Type B pancreatic cell (in vitro differentiated cells): ENCODE results near the gene GRIA1. TPM values are rescaled to one million over a fixed set of nuclear protein-coding genes. Genes with fewer than 3 reads are reported as not detected.
"Not testable (repeated sequence)": the region's sequence is repeated elsewhere in the genome, so short reads cannot be mapped to it uniquely, and the experiment has no call there.

Source experiments
- DNase-seq: peaks from one replicate; pipeline ENCODE4 v3.0.0; 2021; ENCODE audit warnings: mixed read lengths; ENCODE audit not compliant: unreplicated experiment; ENCODE audit errors: extremely low spot score
- H3K27ac Mint-ChIP-seq: 2 replicates; pipeline ENCODE4 v1.8.0; 2021; ENCODE audit warnings: mild to moderate bottlenecking, mixed read lengths
- H3K27me3 Mint-ChIP-seq: 2 replicates; pipeline ENCODE4 v1.8.0; 2021; ENCODE audit warnings: mixed read lengths
- H3K36me3 Mint-ChIP-seq: 2 replicates; pipeline ENCODE4 v1.8.0; 2021; ENCODE audit warnings: mixed read lengths
- H3K4me1 Mint-ChIP-seq: one replicate; pipeline ENCODE4 v1.8.0; 2021; ENCODE audit warnings: mixed read lengths; ENCODE audit not compliant: unreplicated experiment
- H3K4me3 Mint-ChIP-seq: 2 replicates; pipeline ENCODE4 v1.8.0; 2021; ENCODE audit warnings: mild to moderate bottlenecking, mixed read lengths
- H3K9me3 Mint-ChIP-seq: 2 replicates; pipeline ENCODE4 v1.8.0; 2021; ENCODE audit warnings: mixed read lengths
- total RNA-seq: library from RNA; stranded (reverse); gene quantifications from 2 replicates; pipeline ENCODE4 v1.2.1, GENCODE V29; 2021; ENCODE audit warnings: low replicate concordance
- TF ChIP-seq, protein P1 (sequence below): fragments of 200-600 bp; sonication (generic); conservative IDR thresholded peaks from 2 replicates; pipeline ENCODE4 v1.5.0; 2021; ENCODE audit warnings: antibody characterized with exemption, mild to moderate bottlenecking

The GRIA1 gene
- total RNA-seq, 1 donor from 2014 or later: 18.0 TPM

GRCh38 chr5:153719324-153719723 lies 228.9 kb downstream of the GRIA1 start:
- TF ChIP-seq, protein P1, sequence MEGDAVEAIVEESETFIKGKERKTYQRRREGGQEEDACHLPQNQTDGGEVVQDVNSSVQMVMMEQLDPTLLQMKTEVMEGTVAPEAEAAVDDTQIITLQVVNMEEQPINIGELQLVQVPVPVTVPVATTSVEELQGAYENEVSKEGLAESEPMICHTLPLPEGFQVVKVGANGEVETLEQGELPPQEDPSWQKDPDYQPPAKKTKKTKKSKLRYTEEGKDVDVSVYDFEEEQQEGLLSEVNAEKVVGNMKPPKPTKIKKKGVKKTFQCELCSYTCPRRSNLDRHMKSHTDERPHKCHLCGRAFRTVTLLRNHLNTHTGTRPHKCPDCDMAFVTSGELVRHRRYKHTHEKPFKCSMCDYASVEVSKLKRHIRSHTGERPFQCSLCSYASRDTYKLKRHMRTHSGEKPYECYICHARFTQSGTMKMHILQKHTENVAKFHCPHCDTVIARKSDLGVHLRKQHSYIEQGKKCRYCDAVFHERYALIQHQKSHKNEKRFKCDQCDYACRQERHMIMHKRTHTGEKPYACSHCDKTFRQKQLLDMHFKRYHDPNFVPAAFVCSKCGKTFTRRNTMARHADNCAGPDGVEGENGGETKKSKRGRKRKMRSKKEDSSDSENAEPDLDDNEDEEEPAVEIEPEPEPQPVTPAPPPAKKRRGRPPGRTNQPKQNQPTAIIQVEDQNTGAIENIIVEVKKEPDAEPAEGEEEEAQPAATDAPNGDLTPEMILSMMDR: no peak
- H3K9me3 Mint-ChIP-seq: no peaks in the 10 kb centered on the region

GRCh38 chr5:153723022-153723610 lies 232.6 kb downstream of the GRIA1 start:
- H3K27ac Mint-ChIP-seq, H3K4me3 Mint-ChIP-seq, H3K4me1 Mint-ChIP-seq, H3K27me3 Mint-ChIP-seq, DNase-seq, H3K36me3 Mint-ChIP-seq, H3K9me3 Mint-ChIP-seq: not testable (repeated sequence)

More at GRCh38 chr5:153719324-153719723, 228.9 kb downstream of the GRIA1 start:
- no peak overlapping the region for H3K27ac Mint-ChIP-seq
- no peak for DNase-seq
- H3K36me3 Mint-ChIP-seq: no peaks in the 10 kb centered on the region
- H3K4me3 Mint-ChIP-seq: no peak overlapping the region
- no peaks in the 10 kb centered on the region for H3K27me3 Mint-ChIP-seq
- no peaks in the 10 kb centered on the region for H3K4me1 Mint-ChIP-seq

- peaks cover 4% of the 10 kb centered on the region for H3K4me1 Mint-ChIP-seq
- DNase-seq: no peak
- H3K27ac Mint-ChIP-seq: no peak overlapping the region
- H3K27me3 Mint-ChIP-seq: no peaks in the 10 kb centered on the region
- H3K9me3 Mint-ChIP-seq: no peaks in the 10 kb centered on the region
- TF ChIP-seq, protein P1: no peak
- H3K36me3 Mint-ChIP-seq: no peaks in the 10 kb centered on the region
- H3K4me3 Mint-ChIP-seq: no peak overlapping the region
Observed at GRCh38 chr5:153742060-153742459, 251.6 kb downstream of the GRIA1 start.

- no peaks in the 10 kb centered on the region for H3K9me3 Mint-ChIP-seq
- no peak overlapping the region for H3K27ac Mint-ChIP-seq
- no peak overlapping the region for H3K4me3 Mint-ChIP-seq
- TF ChIP-seq, protein P1: no peak
- peaks cover 6% of the 10 kb centered on the region for H3K36me3 Mint-ChIP-seq
- no peak for DNase-seq
- H3K4me1 Mint-ChIP-seq: peaks cover 4% of the 10 kb centered on the region
- peaks cover 8% of the 10 kb centered on the region for H3K27me3 Mint-ChIP-seq
Observed at GRCh38 chr5:153744751-153745150, 254.3 kb downstream of the GRIA1 start.

DNA sequence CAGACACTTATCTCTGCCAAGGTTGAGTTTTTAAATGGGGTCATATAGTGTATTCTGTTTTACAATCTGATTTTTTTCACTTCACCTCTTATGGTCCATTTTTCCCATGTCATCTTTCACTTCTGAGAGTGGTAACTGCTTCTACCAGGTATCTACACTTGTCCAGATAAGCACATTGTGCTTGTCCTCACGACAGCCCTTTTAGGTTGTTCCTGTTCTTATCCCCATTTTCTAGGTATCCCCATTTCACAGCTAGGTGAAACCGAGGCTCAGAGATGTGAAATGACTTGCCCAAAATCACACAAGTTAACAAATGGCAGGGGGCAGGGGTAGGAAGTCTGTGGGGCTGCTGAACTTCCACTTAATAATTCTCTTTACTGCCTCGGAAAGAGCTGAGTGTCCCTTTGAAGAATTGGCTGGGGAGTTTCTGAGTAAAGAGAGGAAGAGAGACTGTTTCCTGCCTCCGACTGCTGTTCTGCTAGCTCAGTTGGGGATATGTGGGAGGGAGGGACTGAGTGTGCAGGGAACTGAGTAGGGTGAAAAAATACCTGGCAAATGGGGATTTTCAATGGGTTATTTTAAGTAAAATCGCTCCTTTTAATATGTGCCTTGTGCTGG lies 255.4 kb downstream of the GRIA1 start:
- H3K27me3 Mint-ChIP-seq: peaks cover 8% of the 10 kb centered on the region
- TF ChIP-seq, protein P1: no peak
- peaks cover 6% of the 10 kb centered on the region for H3K36me3 Mint-ChIP-seq
- no peaks in the 10 kb centered on the region for H3K9me3 Mint-ChIP-seq
- H3K4me1 Mint-ChIP-seq: peaks cover 4% of the 10 kb centered on the region
- DNase-seq: no peak
- no peak overlapping the region for H3K4me3 Mint-ChIP-seq
- H3K27ac Mint-ChIP-seq: no peak overlapping the region

DNA sequence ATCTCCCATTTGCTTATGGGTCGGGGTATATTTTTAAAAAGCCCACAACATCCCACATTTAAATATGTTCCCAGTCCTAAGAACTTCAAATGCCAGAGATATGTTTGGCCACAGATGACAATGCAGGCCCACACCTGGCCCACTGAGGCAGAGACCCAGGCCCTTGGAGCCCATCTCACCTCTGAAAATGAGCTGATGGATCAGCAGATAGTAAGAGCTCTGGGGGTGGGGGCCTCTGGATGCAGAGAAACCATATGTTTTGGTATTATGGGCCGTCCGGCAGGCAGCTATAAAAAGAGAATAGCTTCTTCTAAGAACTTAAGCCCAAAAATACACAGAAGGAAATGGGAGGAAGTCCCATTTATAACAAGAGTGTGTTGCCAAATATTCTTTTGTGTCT lies 256.0 kb downstream of the GRIA1 start:
- H3K27me3 Mint-ChIP-seq: peaks cover 8% of the 10 kb centered on the region
- DNase-seq: no peak
- peaks cover 4% of the 10 kb centered on the region for H3K4me1 Mint-ChIP-seq
- no peak overlapping the region for H3K4me3 Mint-ChIP-seq
- TF ChIP-seq, protein P1: no peak
- peaks cover 6% of the 10 kb centered on the region for H3K36me3 Mint-ChIP-seq
- H3K27ac Mint-ChIP-seq: no peak overlapping the region
- no peaks in the 10 kb centered on the region for H3K9me3 Mint-ChIP-seq
